Measurements from ENCODE around the gene METTL16. TPM values are rescaled to one million over a fixed set of nuclear protein-coding genes. Genes with fewer than 3 reads are reported as not detected.

METTL16 gene
- total and polyA plus RNA-seq, 2 of the 4 experiments (the other 2 are of a cell fraction): 11.8 to 15.4 TPM

GRCh38 chr17:2503627-2504026 is 8.1 kb downstream of the METTL16 start:
- no TSS peak for BruUV-seq (replicated peaks)
- in situ Hi-C loops (cut with MboI; ENCODE audit: low sequenced_read_pairs): no loop called here
- 100% methylated on average over 1 of the region's 5 CpGs; no CpG with 5 or more reads in 1 of the 2 experiments for WGBS, 2 experiments (ENCODE audit: extremely low coverage in 2 of 2, insufficient read length in 1 of 2)
- no peak overlapping the region for H3K27ac ChIP-seq (ENCODE audit: insufficient read depth, low read length)
- no peak for DNase-seq
- no peaks in the 10 kb centered on the region for H3K9me3 ChIP-seq (ENCODE audit: control insufficient read depth, insufficient read depth, low read length)
- no peak overlapping the region for H3K9ac ChIP-seq (ENCODE audit: low read depth, low read length)
- intact Hi-C loops (cut with micrococcal nuclease): no loop called here
- H3K4ac ChIP-seq (ENCODE audit: low read depth, low read length): no peak overlapping the region
- H3K23ac ChIP-seq (ENCODE audit: low read depth, low read length): no peak overlapping the region
- H3K18ac ChIP-seq (ENCODE audit: low read depth, low read length): no peak overlapping the region
- no peak overlapping the region for H4K8ac ChIP-seq (ENCODE audit: low read depth in 2 of 2, low read length in 2 of 2)
- H4K5ac ChIP-seq (ENCODE audit: low read depth, low read length): no peak overlapping the region
- no peak overlapping the region for H4K91ac ChIP-seq (ENCODE audit: insufficient read depth, low read depth, low read length)
- H3K27me3 ChIP-seq (ENCODE audit: control insufficient read depth, insufficient read depth, low read length): no peaks in the 10 kb centered on the region
- TF ChIP-seq FOS (IDR thresholded peaks at IDR 0.05; ENCODE audit: low read depth, low read length): no peak
- no peak for TF ChIP-seq RAD21 (IDR thresholded peaks at IDR 0.05; ENCODE audit: low read length)
- no peak for TF ChIP-seq MAZ (IDR thresholded peaks at IDR 0.05; ENCODE audit: borderline replicate concordance, low read depth, low read length)
- TF ChIP-seq USF2 (IDR thresholded peaks at IDR 0.05; ENCODE audit: low read depth, low read length): no peak
- TF ChIP-seq, protein P1, sequence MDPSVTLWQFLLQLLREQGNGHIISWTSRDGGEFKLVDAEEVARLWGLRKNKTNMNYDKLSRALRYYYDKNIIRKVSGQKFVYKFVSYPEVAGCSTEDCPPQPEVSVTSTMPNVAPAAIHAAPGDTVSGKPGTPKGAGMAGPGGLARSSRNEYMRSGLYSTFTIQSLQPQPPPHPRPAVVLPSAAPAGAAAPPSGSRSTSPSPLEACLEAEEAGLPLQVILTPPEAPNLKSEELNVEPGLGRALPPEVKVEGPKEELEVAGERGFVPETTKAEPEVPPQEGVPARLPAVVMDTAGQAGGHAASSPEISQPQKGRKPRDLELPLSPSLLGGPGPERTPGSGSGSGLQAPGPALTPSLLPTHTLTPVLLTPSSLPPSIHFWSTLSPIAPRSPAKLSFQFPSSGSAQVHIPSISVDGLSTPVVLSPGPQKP (IDR thresholded peaks at IDR 0.05; ENCODE audit: borderline replicate concordance, low read depth, low read length): no peak
- no peak for TF ChIP-seq MAFK (IDR thresholded peaks at IDR 0.05; ENCODE audit: low read depth, low read length)
- no peak for TF ChIP-seq RCOR1 (IDR thresholded peaks at IDR 0.05; ENCODE audit: insufficient replicate concordance, low read length)
- TF ChIP-seq MXI1 (IDR thresholded peaks at IDR 0.05; ENCODE audit: borderline replicate concordance, low read depth, low read length): no peak
- no peak for TF ChIP-seq CEBPB (IDR thresholded peaks at IDR 0.05; ENCODE audit: low read depth, low read length)
- no peak for TF ChIP-seq CHD1 (IDR thresholded peaks at IDR 0.05; ENCODE audit: low read depth, low read length)
- TF ChIP-seq CTCF (conservative IDR thresholded peaks at IDR 0.05; ENCODE audit: low read depth, low read length): no peak
- TF ChIP-seq NFE2L2 (IDR thresholded peaks at IDR 0.05; ENCODE audit: low read depth, low read length): no peak
- TF ChIP-seq SMC3 (IDR thresholded peaks at IDR 0.05; ENCODE audit: low read depth, low read length): no peak
- no peak for TF ChIP-seq RFX5 (IDR thresholded peaks at IDR 0.05; ENCODE audit: low read depth, low read length)
- no peak for TF ChIP-seq BHLHE40 (IDR thresholded peaks at IDR 0.05; ENCODE audit: low read depth, low read length)
- TF ChIP-seq POLR2A (IDR thresholded peaks at IDR 0.05; ENCODE audit: low read depth, low read length): no peak
- no peak overlapping the region for H2BK15ac ChIP-seq (ENCODE audit: low read depth, low read length)
- H2AK9ac ChIP-seq (replicated peaks; ENCODE audit: low read depth, low read length, poor library complexity): no peak overlapping the region
- H3K79me1 ChIP-seq (ENCODE audit: low read depth in 1 of 2, low read length in 2 of 2): peaks cover 14 to 39% of the 10 kb centered on the region in 2 experiments
- no peak overlapping the region for H3K4me3 ChIP-seq (ENCODE audit: insufficient read depth, low read depth, low read length)
- H2AFZ ChIP-seq (replicated peaks; ENCODE audit: low read length, poor library complexity): no peak overlapping the region
- dilution Hi-C loops (cut with HindIII; ENCODE audit: low sequenced_read_pairs, unreplicated experiment): no loop called here
- no peak overlapping the region for H2BK120ac ChIP-seq (ENCODE audit: low read depth, low read length)
- H3K56ac ChIP-seq (ENCODE audit: extremely low read depth, insufficient read depth, low read length): no peak overlapping the region
- H3K9me1 ChIP-seq (ENCODE audit: insufficient read depth, low read length): peaks cover 2% of the 10 kb centered on the region; the same call in 1 of the 2 replicates
- H3K4me2 ChIP-seq (ENCODE audit: low read depth, low read length): no peak overlapping the region
- peaks cover 3% of the 10 kb centered on the region; the same call in 1 of the 2 replicates for H3K36me3 ChIP-seq (ENCODE audit: control insufficient read depth, insufficient read depth, low read length)
- no peak overlapping the region for H2AK5ac ChIP-seq (ENCODE audit: low read depth, low read length)
- peaks cover 4% of the 10 kb centered on the region; the same call in 1 of the 2 replicates for H4K20me1 ChIP-seq (ENCODE audit: insufficient read depth, low read length)
- ChIA-PET POLR2A (ENCODE audit: unreplicated experiment) (no interaction called here), CTCF (no interaction called here)
- H2BK20ac ChIP-seq (ENCODE audit: low read depth, low read length): no peak overlapping the region
- H2BK5ac ChIP-seq (ENCODE audit: low read depth, low read length, poor library complexity, severe bottlenecking): no peak overlapping the region
- no peak overlapping the region for H3K14ac ChIP-seq (replicated peaks; ENCODE audit: low read depth, low read length)
- no peak for ATAC-seq (ENCODE audit: low read depth)
- no peaks in the 10 kb centered on the region for H3K4me1 ChIP-seq (ENCODE audit: control insufficient read depth, insufficient read depth, low read length)
